Neural progenitor cell (in vitro differentiated cells): ENCODE data around the gene AJAP1. TPM values are rescaled to one million over a fixed set of nuclear protein-coding genes. Genes with fewer than 3 reads are reported as not detected.

ENCODE experiments used
- DNase-seq: peaks from one replicate; pipeline ENCODE4 v3.0.0-alpha.2; 2016; ENCODE audit warnings: low spot score
- H2AFZ ChIP-seq: fragments of 200-600 bp; sonication (generic); replicated peaks from 2 replicates; pipeline ENCODE4 v1.6.1; 2016; ENCODE audit warnings: antibody characterized with exemption
- H3F3A ChIP-seq: fragments of 200-600 bp; sonication (generic); 2 replicates; pipeline ENCODE4 v1.6.1; 2016; ENCODE audit warnings: antibody characterized with exemption, low read depth
- H3K27ac ChIP-seq: fragments of 200-600 bp; sonication (generic); 2 replicates; pipeline ENCODE4 v1.5.1; 2016; ENCODE audit warnings: mild to moderate bottlenecking
- H3K27me3 ChIP-seq: fragments of 200-600 bp; sonication (generic); 2 replicates; pipeline ENCODE4 v1.6.1; 2016; ENCODE audit warnings: mild to moderate bottlenecking, moderate library complexity
- H3K36me3 ChIP-seq: fragments of 200-600 bp; sonication (generic); 2 replicates; pipeline ENCODE4 v1.5.1; 2016
- H3K4me1 ChIP-seq: fragments of 200-600 bp; sonication (generic); 2 replicates; pipeline ENCODE4 v1.6.1; 2016; ENCODE audit warnings: mixed run types
- H3K4me2 ChIP-seq: fragments of 200-600 bp; sonication (generic); 2 replicates; pipeline ENCODE4 v1.6.1; 2016
- H3K4me3 ChIP-seq: fragments of 200-600 bp; sonication (generic); 2 replicates; pipeline ENCODE4 v1.5.1; 2016
- H3K79me2 ChIP-seq: fragments of 200-600 bp; sonication (generic); 2 replicates; pipeline ENCODE4 v1.6.1; 2016; ENCODE audit warnings: low read depth
- H3K9ac ChIP-seq: fragments of 200-600 bp; sonication (generic); 2 replicates; pipeline ENCODE4 v1.6.1; 2016
- H3K9me3 ChIP-seq: fragments of 200-600 bp; sonication (generic); 2 replicates; pipeline ENCODE4 v1.5.1; 2016; ENCODE audit warnings: low read depth
- H4K20me1 ChIP-seq: fragments of 200-600 bp; sonication (generic); 2 replicates; pipeline ENCODE4 v1.6.1; 2016; ENCODE audit warnings: low read depth
- H3K27ac Mint-ChIP-seq: 3 replicates; pipeline ENCODE4 v1.8.0; 2021; ENCODE audit warnings: mixed read lengths
- H3K27me3 Mint-ChIP-seq: 2 replicates; pipeline ENCODE4 v1.8.0; 2022; ENCODE audit warnings: low read depth, mild to moderate bottlenecking, inconsistent platforms, moderate library complexity, mixed read lengths; ENCODE audit not compliant: insufficient read depth
- H3K36me3 Mint-ChIP-seq: 3 replicates; pipeline ENCODE4 v1.8.0; 2021; ENCODE audit warnings: mixed read lengths
- H3K4me1 Mint-ChIP-seq: 3 replicates; pipeline ENCODE4 v1.8.0; 2021; ENCODE audit warnings: mixed read lengths
- H3K4me3 Mint-ChIP-seq: 3 replicates; pipeline ENCODE4 v1.8.0; 2021; ENCODE audit warnings: mild to moderate bottlenecking, moderate library complexity, mixed read lengths
- H3K9me3 Mint-ChIP-seq: 3 replicates; pipeline ENCODE4 v1.8.0; 2020; ENCODE audit warnings: mixed read lengths
- EZH2 ChIP-seq: fragments of 200-600 bp; sonication (generic); IDR thresholded peaks from 2 replicates; pipeline ENCODE4 v1.6.1; 2017; ENCODE audit warnings: antibody characterized with exemption, mild to moderate bottlenecking, moderate library complexity
- EZH2phosphoT487 ChIP-seq: fragments of 200-600 bp; sonication (generic); IDR thresholded peaks from 2 replicates; pipeline ENCODE4 v1.6.1; 2017; ENCODE audit warnings: antibody characterized with exemption
- total RNA-seq: library from RNA; depleted of rRNA; stranded (reverse); fragments of >200 nt; gene quantifications from 2 replicates; pipeline ENCODE4 v1.2.3, GENCODE V29; 2015; ENCODE audit warnings: low replicate concordance
- TF ChIP-seq, protein P1 (sequence below): fragments of 200-600 bp; sonication (generic); IDR thresholded peaks from 2 replicates; pipeline ENCODE4 v1.5.1; 2017; ENCODE audit warnings: antibody characterized with exemption, mild to moderate bottlenecking

The AJAP1 gene
- total RNA-seq, 1 donor from 2014 or later: 0.21 TPM

DNA sequence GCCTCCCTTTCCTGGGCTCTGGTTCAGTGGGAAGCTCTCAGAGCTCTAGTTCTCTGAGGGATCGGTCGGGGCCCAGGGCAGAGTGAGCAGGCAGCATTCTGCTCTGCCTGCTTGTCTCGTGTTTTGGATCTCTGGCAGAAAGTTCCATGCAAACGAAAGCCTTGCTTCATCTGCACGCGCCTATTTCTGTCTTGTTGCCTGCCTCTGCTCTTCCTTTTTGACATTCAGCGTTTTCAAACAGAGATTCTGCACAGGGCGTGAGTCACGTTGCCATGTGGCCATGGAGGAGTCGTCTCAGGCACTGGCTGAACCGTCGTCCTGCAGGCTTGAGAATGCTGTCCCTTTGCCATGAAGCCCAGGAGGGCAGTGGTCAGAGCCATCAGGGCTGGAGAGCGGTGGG is 20.3 kb downstream of the AJAP1 start:
- no peaks in the 10 kb centered on the region for H3K9me3 ChIP-seq
- H2AFZ ChIP-seq: no peak overlapping the region
- no peak overlapping the region for H3K4me2 ChIP-seq
- Mint-ChIP-seq H3K4me3 (no peak overlapping the region), H3K27me3 (peaks cover 4% of the 10 kb centered on the region), H3K36me3 (peaks cover 21% of the 10 kb centered on the region), H3K4me1 (peaks cover 9% of the 10 kb centered on the region), H3K27ac (no peak overlapping the region), H3K9me3 (peaks cover 14% of the 10 kb centered on the region)
- no peaks in the 10 kb centered on the region for H4K20me1 ChIP-seq
- H3K36me3 ChIP-seq: no peaks in the 10 kb centered on the region
- H3K27ac ChIP-seq: no peak overlapping the region
- no peak overlapping the region for H3K9ac ChIP-seq
- TF ChIP-seq EZH2phosphoT487: no peak
- TF ChIP-seq, protein P1, sequence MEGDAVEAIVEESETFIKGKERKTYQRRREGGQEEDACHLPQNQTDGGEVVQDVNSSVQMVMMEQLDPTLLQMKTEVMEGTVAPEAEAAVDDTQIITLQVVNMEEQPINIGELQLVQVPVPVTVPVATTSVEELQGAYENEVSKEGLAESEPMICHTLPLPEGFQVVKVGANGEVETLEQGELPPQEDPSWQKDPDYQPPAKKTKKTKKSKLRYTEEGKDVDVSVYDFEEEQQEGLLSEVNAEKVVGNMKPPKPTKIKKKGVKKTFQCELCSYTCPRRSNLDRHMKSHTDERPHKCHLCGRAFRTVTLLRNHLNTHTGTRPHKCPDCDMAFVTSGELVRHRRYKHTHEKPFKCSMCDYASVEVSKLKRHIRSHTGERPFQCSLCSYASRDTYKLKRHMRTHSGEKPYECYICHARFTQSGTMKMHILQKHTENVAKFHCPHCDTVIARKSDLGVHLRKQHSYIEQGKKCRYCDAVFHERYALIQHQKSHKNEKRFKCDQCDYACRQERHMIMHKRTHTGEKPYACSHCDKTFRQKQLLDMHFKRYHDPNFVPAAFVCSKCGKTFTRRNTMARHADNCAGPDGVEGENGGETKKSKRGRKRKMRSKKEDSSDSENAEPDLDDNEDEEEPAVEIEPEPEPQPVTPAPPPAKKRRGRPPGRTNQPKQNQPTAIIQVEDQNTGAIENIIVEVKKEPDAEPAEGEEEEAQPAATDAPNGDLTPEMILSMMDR: no peak
- no peak for TF ChIP-seq EZH2
- peaks cover 3% of the 10 kb centered on the region for H3K4me1 ChIP-seq
- DNase-seq: no peak
- no peaks in the 10 kb centered on the region for H3K27me3 ChIP-seq
- no peak overlapping the region for H3K4me3 ChIP-seq
- no peaks in the 10 kb centered on the region for H3F3A ChIP-seq
- H3K79me2 ChIP-seq: no peaks in the 10 kb centered on the region

DNA sequence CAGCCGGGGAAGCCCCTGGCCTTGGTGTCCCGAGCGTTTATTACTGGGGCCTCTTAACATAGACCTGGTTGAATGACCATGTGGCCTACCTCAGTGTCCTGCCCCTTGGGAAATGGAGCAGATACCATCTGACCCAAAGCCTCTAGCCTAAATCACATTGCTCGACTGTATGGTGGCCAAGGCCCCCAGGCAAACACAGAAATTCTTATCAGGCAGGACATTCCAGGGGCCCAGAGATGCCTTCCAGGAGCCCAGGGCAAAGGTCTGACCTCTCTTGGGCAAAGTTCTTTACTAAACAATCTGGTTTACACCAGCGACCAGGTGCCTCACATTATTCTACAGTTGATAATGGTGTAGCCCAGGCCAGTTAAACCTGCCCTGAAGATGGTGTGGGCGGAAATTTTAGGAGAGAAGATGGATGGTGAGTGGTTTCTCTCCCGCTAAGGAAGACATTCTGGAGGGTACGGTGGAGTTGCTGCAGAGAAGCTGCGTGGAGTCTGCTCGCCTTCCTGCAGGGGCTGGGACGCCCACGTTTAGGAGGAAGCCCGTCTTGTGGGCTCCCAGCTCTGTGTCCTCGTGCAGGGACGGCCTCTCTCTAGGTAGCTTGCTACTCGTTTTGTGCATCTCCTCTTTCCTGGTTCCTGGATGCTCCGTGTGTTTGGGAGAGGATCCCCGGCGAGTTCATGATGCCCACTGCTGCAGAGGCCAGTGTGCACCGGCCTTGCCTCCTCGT is 21.2 kb downstream of the AJAP1 start:
- peaks cover 21% of the 10 kb centered on the region for H3K36me3 Mint-ChIP-seq
- Histone ChIP-seq H3K4me1 (peaks cover 3% of the 10 kb centered on the region), H3K27me3 (no peaks in the 10 kb centered on the region), H3K4me3 (no peak overlapping the region), H3F3A (no peaks in the 10 kb centered on the region), H2AFZ (no peak overlapping the region), H3K79me2 (no peaks in the 10 kb centered on the region), H4K20me1 (no peaks in the 10 kb centered on the region), H3K4me2 (no peak overlapping the region), H3K27ac (no peak overlapping the region), H3K36me3 (no peaks in the 10 kb centered on the region), H3K9ac (no peak overlapping the region), H3K9me3 (no peaks in the 10 kb centered on the region)
- no peak overlapping the region for H3K27ac Mint-ChIP-seq
- H3K9me3 Mint-ChIP-seq: peaks cover 17% of the 10 kb centered on the region
- TF ChIP-seq EZH2 (no peak), EZH2phosphoT487 (no peak)
- TF ChIP-seq, protein P1: no peak
- H3K4me1 Mint-ChIP-seq: peaks cover 9% of the 10 kb centered on the region
- no peak overlapping the region for H3K4me3 Mint-ChIP-seq
- no peak for DNase-seq
- peaks cover 4% of the 10 kb centered on the region for H3K27me3 Mint-ChIP-seq

- Mint-ChIP-seq H3K27me3 (peaks cover 4% of the 10 kb centered on the region), H3K9me3 (peaks cover 17% of the 10 kb centered on the region)
Measured at GRCh38 chr1:4676253-4676652, 21.8 kb downstream of the AJAP1 start.

More at GRCh38 chr1:4676253-4676652, 21.8 kb downstream of the AJAP1 start:
- Histone ChIP-seq H3K36me3 (no peaks in the 10 kb centered on the region), H2AFZ (no peak overlapping the region), H3K27me3 (peaks cover 3% of the 10 kb centered on the region), H3K9me3 (no peaks in the 10 kb centered on the region), H3K9ac (no peak overlapping the region), H3K79me2 (no peaks in the 10 kb centered on the region), H3K27ac (no peak overlapping the region), H3K4me3 (no peak overlapping the region), H3F3A (no peaks in the 10 kb centered on the region), H3K4me2 (no peak overlapping the region), H3K4me1 (peaks cover 3% of the 10 kb centered on the region), H4K20me1 (no peaks in the 10 kb centered on the region)
- H3K4me3 Mint-ChIP-seq: no peak overlapping the region
- H3K36me3 Mint-ChIP-seq: peaks cover 21% of the 10 kb centered on the region
- TF ChIP-seq EZH2phosphoT487: no peak
- TF ChIP-seq, protein P1: no peak
- no peak for TF ChIP-seq EZH2
- H3K27ac Mint-ChIP-seq: no peak overlapping the region
- H3K4me1 Mint-ChIP-seq: peaks cover 9% of the 10 kb centered on the region
- DNase-seq: no peak
